ENCODE measurements around the gene FLNC.

DNA sequence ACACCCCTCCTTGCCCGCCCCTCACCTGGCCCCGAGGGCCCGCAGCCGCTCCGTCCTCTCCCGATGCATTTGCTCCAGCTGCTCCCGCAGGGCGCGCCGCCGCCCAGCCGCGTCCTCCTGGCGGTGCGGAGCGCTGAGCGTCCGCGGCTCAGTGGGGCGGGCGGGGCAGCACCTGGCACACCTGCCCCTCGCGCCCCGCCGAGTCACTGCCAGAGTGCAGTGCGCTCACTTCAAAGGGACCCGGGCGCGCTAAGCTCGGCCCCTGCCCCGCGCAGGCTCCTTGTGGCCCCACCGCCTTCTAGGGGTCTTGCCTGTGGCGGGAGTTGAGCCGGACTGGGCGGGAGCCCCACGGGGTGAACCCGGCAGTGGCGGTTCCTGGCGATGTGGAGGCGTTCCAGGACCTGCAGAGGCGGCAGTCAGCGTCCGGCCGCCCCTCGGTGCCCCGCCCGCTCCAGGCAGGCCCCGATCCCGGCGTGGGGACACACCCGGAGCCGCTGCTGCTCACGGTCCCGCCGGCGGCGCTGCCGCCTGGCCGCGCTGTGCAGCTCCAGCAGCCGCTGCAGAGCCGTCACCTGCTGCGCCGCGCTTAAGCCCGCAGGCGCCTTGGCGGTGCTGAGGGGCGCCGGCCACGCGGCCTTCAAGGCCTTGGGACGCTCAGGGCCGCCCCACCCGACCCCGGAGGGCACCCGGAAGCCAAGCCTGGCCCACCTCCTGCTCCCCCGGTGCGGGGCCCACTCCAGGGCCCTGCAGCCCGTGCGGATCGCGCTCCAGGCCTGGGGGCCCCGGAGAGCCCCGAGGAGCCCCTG lies 39.1 kb downstream of the FLNC start:
- no peak for TF ChIP-seq POLR2AphosphoS5 (IDR thresholded peaks at IDR 0.05; ENCODE audit: insufficient read depth in 1 of 2, low read depth in 1 of 2)
- no peak for TF ChIP-seq POLR2A (IDR thresholded peaks at IDR 0.05)
